Mammary microvascular endothelial cell (primary cell): ENCODE measurements around the gene OR2T33. TPM values are rescaled to one million over a fixed set of nuclear protein-coding genes. Genes with fewer than 3 reads are reported as not detected.

Experiments used
- total RNA-seq: library from RNA; depleted of rRNA; stranded (reverse); fragments of >200 nt; gene quantifications from 2 replicates; pipeline ENCODE4 v1.2.3, GENCODE V29; 2015

OR2T33 gene
- total RNA-seq = not detected in 2 replicates

GRCh38 chr1:248277876-248278275, at the start of gene OR2T33:
TSS of gene OR2T33 (minus strand) at chr1:248277976. CDS start at chr1:248273814, 4,162 bp downstream.

GRCh38 chr1:248324468-248324867, 46.7 kb upstream of the OR2T33 start, which contains the start of gene OR2M7:
TSS of gene OR2M7 (minus strand) at chr1:248324568. CDS start at chr1:248324568, 0 bp downstream.

GRCh38 chr1:248303324-248303723, 25.5 kb upstream of the OR2T33 start, which contains the start of gene OR2T12:
TSS of gene OR2T12 (minus strand) at chr1:248303424. CDS start at chr1:248295578, 7,846 bp downstream.

GRCh38 chr1:248231117-248231516, 46.7 kb downstream of the OR2T33 start, which contains the start of gene OR2M4:
TSS of gene OR2M4 (plus strand) at chr1:248231417. CDS start at chr1:248238929, 7,512 bp downstream.

Other genes starting within 250 kb of the OR2T33 start
- gene OR2L2, start 247.9 kb downstream of the OR2T33 start, total RNA-seq = not detected in 2 replicates
- not detected in 2 replicates for gene OR2L3, start 231.1 kb downstream of the OR2T33 start, total RNA-seq
- not detected in 2 replicates for gene OR2L13, start 182.8 kb downstream of the OR2T33 start, total RNA-seq
- gene OR2M5, start 132.8 kb downstream of the OR2T33 start, total RNA-seq = not detected in 2 replicates
- not detected in 2 replicates for gene OR2M2, start 103.2 kb downstream of the OR2T33 start, total RNA-seq
- not detected in 2 replicates for gene OR2M3, start 80.7 kb downstream of the OR2T33 start, total RNA-seq
- not detected in 2 replicates for gene OR2M4, start 46.6 kb downstream of the OR2T33 start, total RNA-seq
- not detected in 2 replicates for gene OR2T12, start 25.4 kb upstream of the OR2T33 start, total RNA-seq
- gene OR2M7, start 46.6 kb upstream of the OR2T33 start, total RNA-seq = not detected in 2 replicates
- not detected in 2 replicates for gene OR14C36, start 70.8 kb upstream of the OR2T33 start, total RNA-seq
- gene OR2T4, start 83.7 kb upstream of the OR2T33 start, total RNA-seq = not detected in 2 replicates
- gene OR2T6, start 97.8 kb upstream of the OR2T33 start, total RNA-seq = not detected in 2 replicates
- not detected in 2 replicates for gene OR2T1, start 125.1 kb upstream of the OR2T33 start, total RNA-seq
- not detected in 2 replicates for gene OR2T2, start 167.7 kb upstream of the OR2T33 start, total RNA-seq
- not detected in 2 replicates for gene OR2T3, start 195.4 kb upstream of the OR2T33 start, total RNA-seq
- not detected in 2 replicates for gene OR2T5, start 210.6 kb upstream of the OR2T33 start, total RNA-seq
- not detected in 2 replicates for gene OR2G6, start 230.1 kb upstream of the OR2T33 start, total RNA-seq